GM19099 (cell line): ENCODE measurements around the gene MLEC.

Experiments
- POLR2A ChIP-seq: IDR thresholded peaks from 3 replicates; pipeline ENCODE4 v1.6.1; 2011; ENCODE audit warnings: low read depth; ENCODE audit not compliant: insufficient read length; ENCODE audit errors: extremely low read depth

The MLEC gene

GRCh38 chr12:120738252-120739030 is 51.5 kb downstream of the MLEC start:
- no peak for TF ChIP-seq POLR2A

- no peak for TF ChIP-seq POLR2A
Observed at GRCh38 chr12:120739031-120739762, 52.2 kb downstream of the MLEC start.

DNA sequence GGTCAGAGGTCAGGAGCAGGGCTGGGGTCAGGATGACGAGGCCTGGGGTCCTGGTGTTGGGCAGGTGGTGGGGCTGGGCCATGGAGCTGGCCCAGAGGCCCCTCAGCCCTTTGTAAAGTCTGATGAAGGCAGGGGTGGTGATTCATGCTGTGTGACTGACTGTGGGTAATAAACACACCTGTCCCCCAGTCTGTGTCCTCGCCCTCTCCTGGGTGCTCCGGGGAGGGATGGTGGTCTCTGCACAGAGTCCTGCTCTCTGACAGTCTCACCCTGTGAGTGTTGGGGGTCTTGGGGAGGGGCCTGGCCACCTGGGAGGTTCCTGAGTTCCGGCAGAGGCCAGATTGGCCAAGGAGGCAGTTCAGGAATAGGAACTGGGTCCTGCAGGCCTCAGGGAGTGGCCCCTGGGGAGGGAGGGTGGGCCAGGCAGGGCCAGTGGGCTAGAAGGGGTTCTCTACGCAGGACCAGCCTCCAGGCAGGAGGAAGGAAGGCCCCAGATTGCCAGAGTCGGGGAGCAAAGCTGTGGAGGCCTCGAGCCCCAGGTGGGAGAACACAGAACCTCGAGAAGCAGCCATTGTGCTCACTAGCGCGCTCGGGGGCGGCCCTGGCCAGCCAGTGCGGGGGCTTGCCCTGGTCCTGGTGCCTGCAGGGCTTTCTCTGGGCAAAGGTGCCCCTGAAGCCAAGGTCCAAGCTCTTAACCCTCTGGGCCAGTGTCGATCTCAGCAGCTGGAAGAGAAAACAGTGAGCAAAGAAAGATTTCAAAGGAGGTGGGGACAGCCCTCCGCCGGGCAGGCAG is 53.1 kb downstream of the MLEC start:
- no peak for TF ChIP-seq POLR2A

GRCh38 chr12:120740871-120741270 is 53.9 kb downstream of the MLEC start:
- TF ChIP-seq POLR2A, result no peak

DNA sequence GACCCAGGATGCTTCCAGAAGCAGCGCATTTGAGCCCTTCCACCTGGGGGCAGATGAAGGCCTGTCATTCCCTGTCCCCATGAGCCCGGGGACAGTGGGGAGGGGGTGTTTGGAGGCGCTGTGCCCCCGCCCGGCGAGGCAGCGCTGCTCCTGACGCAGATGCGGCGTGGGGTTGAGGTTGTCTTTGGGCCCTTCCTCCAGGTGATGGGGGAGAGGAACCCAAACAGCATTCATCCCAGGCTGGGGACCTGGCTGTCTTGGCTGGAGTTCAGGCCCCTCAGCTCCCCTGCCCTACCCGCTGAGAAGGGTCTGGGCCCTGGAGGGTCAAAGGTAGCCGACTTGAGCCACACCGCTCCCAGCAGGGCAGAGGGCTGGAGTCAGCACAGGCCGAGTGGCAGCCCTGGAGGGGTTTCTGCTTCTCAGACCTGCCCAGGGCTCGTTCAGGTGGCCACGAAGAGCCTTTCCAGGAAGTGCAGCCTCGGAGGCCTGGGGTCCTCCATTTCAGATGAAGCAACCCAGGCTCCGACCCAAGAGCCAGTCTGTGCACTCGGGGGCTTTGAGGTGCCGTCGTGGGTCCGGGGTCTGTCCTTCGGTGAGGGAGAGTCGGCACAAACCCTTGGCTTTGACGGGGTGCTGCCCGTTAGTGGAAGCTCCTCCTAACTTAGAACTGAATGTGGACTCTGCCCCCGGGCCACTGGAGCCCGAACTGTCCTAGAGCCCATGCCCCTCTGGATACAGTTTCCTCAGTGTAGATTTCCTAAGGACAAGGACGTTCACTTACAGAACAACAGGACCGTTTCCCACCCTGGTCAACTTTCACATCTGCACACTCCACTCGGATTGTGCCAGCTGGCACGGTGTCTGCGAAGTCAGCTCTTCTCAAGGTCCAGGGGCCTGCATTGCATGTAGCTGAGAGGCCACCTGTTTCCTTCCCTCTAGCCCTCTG is 54.8 kb downstream of the MLEC start:
- no peak for TF ChIP-seq POLR2A

DNA sequence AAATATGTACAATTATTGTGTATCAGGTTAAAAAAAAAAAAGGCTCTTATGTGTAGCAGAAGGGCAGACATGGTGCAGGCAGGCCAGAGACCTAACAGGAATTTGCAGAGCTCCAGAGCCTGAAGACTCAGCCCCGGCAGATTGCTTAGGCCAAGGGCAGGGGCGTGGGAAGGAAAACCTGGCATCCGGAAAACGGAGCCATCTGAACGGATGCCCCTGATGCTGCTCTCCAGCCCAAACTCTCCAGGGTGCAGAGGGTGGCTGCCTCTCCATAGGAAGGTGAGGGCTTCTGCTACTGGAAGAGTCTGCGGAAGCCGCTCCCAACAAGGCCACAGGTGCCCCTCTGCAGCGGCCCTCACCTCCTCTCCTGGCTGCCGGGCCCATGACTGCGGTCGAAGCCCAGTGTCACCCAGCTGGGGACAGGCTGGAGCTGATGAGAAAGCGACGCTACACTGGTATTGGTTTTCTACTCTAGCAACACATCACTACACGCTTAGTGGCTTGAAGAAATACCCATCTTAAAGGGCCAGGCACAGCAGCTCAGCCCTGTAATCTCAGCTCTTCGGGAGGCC is 58.1 kb downstream of the MLEC start:
- no peak for TF ChIP-seq POLR2A

DNA sequence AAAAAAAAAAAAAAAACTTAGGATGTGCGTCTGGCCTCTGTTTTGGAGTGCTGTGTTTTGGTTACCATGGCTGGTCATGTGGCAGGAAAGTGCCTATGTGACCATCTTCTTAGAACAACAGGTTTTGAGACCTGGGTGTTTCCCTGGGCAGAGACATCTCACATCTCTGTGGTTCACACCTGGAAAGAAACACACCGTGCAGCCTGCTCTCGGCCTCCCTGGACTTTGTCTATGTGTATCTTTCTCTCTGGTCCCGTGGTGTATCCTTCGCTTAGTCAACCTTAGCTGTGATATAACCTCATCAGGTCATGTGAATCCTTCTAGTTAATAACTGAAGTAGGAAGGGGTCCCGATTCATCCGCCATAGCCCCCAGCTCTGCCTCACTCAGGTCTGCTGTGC is 61.3 kb downstream of the MLEC start:
- no peak for TF ChIP-seq POLR2A

- TF ChIP-seq POLR2A, result no peak
Observed at GRCh38 chr12:120749256-120749655, 62.3 kb downstream of the MLEC start.

- no peak for TF ChIP-seq POLR2A
Observed at GRCh38 chr12:120750806-120751205, 63.9 kb downstream of the MLEC start.

GRCh38 chr12:120751389-120751788 is 64.4 kb downstream of the MLEC start:
- TF ChIP-seq POLR2A, result no peak
